Loucy (cell line): Measurements from ENCODE around the gene BFAR.

Experiments used
- H2AFZ ChIP-seq: fragments of 200-600 bp; sonication (generic); 2 replicates; pipeline ENCODE4 v1.6.0; 2016; ENCODE audit warnings: antibody characterized with exemption, mild to moderate bottlenecking, low read length, moderate library complexity
- H3F3A ChIP-seq: fragments of 200-600 bp; 2 replicates; pipeline ENCODE4 v1.6.0; 2016; ENCODE audit warnings: antibody characterized with exemption, low read depth, mild to moderate bottlenecking
- H3K27me3 ChIP-seq: fragments of 200-600 bp; sonication (generic); 2 replicates; pipeline ENCODE4 v1.6.1; 2014; ENCODE audit warnings: low read length, mild to moderate bottlenecking; ENCODE audit not compliant: insufficient read depth, poor library complexity, severe bottlenecking
- H3K36me3 ChIP-seq: fragments of 200-600 bp; sonication (generic); 2 replicates; pipeline ENCODE4 v1.6.1; 2016; ENCODE audit warnings: low read length; ENCODE audit not compliant: insufficient read depth
- H3K4me1 ChIP-seq: fragments of 200-600 bp; sonication (generic); 2 replicates; pipeline ENCODE4 v1.5.1; 2014; ENCODE audit warnings: low read length, mild to moderate bottlenecking; ENCODE audit not compliant: insufficient read depth, poor library complexity, severe bottlenecking
- H3K4me2 ChIP-seq: fragments of 200-600 bp; sonication (generic); 2 replicates; pipeline ENCODE4 v1.6.0; 2014; ENCODE audit warnings: antibody characterized with exemption, low read length, low read depth, mild to moderate bottlenecking; ENCODE audit not compliant: poor library complexity, severe bottlenecking
- H3K4me3 ChIP-seq: fragments of 200-600 bp; sonication (generic); 2 replicates; pipeline ENCODE4 v1.5.1; 2014; ENCODE audit warnings: low read length, mild to moderate bottlenecking, mixed read lengths; ENCODE audit not compliant: poor library complexity, severe bottlenecking
- H3K79me2 ChIP-seq: fragments of 200-600 bp; sonication (generic); 2 replicates; pipeline ENCODE4 v1.6.1; 2014; ENCODE audit warnings: low read length; ENCODE audit not compliant: insufficient read depth
- H3K9ac ChIP-seq: fragments of 200-600 bp; sonication (generic); 2 replicates; pipeline ENCODE4 v1.6.0; 2014; ENCODE audit warnings: mild to moderate bottlenecking, low read depth, low read length, moderate library complexity; ENCODE audit not compliant: poor library complexity, severe bottlenecking
- H3K9me2 ChIP-seq: fragments of 200-600 bp; sonication (generic); replicated peaks from 2 replicates; pipeline ENCODE4 v1.6.1; 2016; ENCODE audit warnings: low read depth, low read length, mixed read lengths
- H3K9me3 ChIP-seq: fragments of 200-600 bp; sonication (generic); 2 replicates; pipeline ENCODE4 v1.6.1; 2014; ENCODE audit warnings: mild to moderate bottlenecking, antibody characterized with exemption, low read length, low read depth; ENCODE audit not compliant: insufficient read depth
- H4K20me1 ChIP-seq: fragments of 200-600 bp; sonication (generic); 2 replicates; pipeline ENCODE4 v1.6.0; 2014; ENCODE audit warnings: antibody characterized with exemption, low read length, mild to moderate bottlenecking; ENCODE audit not compliant: insufficient read depth, poor library complexity, severe bottlenecking
- CTCF ChIP-seq: fragments of 200-600 bp; sonication (generic); conservative IDR thresholded peaks from 2 replicates; pipeline ENCODE4 v1.5.1; 2014; ENCODE audit warnings: mild to moderate bottlenecking, antibody characterized with exemption, low read length
- EZH2phosphoT487 ChIP-seq: fragments of 200-600 bp; IDR thresholded peaks from 2 replicates; pipeline ENCODE4 v1.6.1; 2018; ENCODE audit warnings: antibody characterized with exemption, mild to moderate bottlenecking, moderate library complexity, borderline replicate concordance

BFAR gene

DNA sequence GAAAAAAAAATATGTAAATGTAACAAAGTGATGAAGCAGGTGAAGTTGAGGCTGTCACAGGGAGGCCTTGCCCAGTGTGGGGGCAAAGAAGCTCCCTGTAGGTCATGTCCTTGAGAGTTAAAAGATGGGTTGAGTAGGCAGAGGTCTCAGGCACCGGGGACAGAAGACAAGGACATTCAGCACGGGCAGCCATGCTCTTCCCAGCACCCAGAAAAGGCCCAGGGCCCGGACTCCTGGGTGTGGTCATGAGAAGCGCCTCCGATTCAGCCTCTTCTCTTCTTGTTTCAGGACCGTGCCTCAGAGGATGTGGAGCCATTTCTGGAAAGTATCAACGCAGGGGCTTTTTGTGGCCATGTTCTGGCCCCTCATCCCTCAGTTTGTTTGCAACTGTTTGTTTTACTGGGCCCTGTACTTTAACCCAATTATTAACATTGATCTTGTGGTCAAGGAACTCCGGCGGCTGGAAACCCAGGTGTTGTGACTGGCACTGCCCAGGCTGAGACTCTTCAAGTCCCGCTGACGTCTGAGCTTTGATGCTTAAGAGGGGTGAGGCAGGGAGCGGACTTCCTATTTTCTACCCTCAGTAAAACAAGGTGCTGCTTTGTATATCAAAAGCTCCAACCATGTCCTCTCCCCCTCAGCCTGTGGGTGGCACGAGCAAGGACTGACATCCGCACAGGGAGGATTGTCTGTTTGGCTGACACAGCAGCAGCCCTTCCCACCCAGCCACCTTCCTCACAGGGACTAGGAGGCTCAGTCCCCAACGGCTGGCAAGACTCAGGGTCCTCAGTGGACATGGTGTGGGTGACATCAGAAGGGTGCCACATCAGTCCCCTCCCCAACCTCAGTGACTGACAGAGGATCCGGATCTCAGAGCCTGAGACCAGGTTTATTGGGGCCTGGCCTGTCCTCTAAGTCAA is 34.9 kb downstream of the BFAR start:
- Histone ChIP-seq H3K27me3 (no peaks in the 10 kb centered on the region), H3K36me3 (peaks cover 23% of the 10 kb centered on the region; the same call in 1 of the 2 replicates), H3K79me2 (no peaks in the 10 kb centered on the region), H3K9me3 (no peaks in the 10 kb centered on the region), H3K4me3 (no peak overlapping the region), H2AFZ (no peak overlapping the region), H3K9ac (no peak overlapping the region), H4K20me1 (no peaks in the 10 kb centered on the region), H3K4me1 (no peaks in the 10 kb centered on the region), H3F3A (no peaks in the 10 kb centered on the region), H3K9me2 (no peaks in the 10 kb centered on the region), H3K4me2 (no peak overlapping the region)
- TF ChIP-seq EZH2phosphoT487 = no peak
- TF ChIP-seq CTCF = no peak

DNA sequence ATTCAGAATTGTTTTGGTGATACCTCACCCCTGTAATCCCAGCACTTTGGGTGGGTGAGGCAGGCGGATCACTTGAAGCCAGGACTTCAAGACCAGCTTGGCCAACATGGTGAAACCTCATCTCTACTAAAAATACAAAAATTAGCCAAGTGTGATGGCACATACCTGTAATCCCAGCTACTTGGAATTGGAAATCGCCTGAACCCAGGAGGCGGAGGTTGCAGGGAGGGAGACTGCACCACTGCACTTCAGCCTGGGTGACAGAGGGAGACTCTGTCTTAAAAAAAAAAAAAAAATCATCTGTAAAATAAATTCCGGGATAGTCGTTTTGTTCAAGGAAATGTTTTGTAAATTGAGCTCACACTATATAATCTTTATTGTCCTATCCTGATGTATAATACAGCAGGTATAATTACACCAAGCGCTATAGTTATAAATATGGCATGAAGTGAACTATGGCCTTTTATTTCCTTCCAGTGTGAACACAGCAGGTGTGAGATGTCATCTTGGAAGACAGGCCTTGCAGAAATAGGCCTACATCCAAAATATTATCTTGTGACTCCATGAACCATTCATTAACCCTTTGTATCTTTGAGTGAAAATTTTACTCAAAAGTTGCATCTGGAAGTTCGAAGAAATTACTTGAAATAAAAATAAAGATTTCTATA is 35.9 kb downstream of the BFAR start:
- Histone ChIP-seq H3K27me3 (no peaks in the 10 kb centered on the region), H3K9me3 (no peaks in the 10 kb centered on the region), H3K36me3 (peaks cover 19% of the 10 kb centered on the region; the same call in 1 of the 2 replicates), H3K9ac (no peak overlapping the region), H3K4me3 (no peak overlapping the region), H4K20me1 (no peaks in the 10 kb centered on the region), H3K4me2 (no peak overlapping the region), H3K4me1 (no peaks in the 10 kb centered on the region), H2AFZ (no peak overlapping the region), H3K9me2 (no peaks in the 10 kb centered on the region), H3F3A (no peaks in the 10 kb centered on the region), H3K79me2 (no peaks in the 10 kb centered on the region)
- TF ChIP-seq CTCF = no peak

GRCh38 chr16:14669776-14670175 is 37.0 kb downstream of the BFAR start:
- Histone ChIP-seq H3K4me1 (no peaks in the 10 kb centered on the region), H4K20me1 (no peaks in the 10 kb centered on the region), H3K9ac (no peak overlapping the region), H3K9me3 (no peaks in the 10 kb centered on the region), H3K4me2 (no peak overlapping the region), H3F3A (no peaks in the 10 kb centered on the region), H3K9me2 (no peaks in the 10 kb centered on the region), H3K79me2 (no peaks in the 10 kb centered on the region), H3K36me3 (peaks cover 17% of the 10 kb centered on the region; the same call in 1 of the 2 replicates), H3K27me3 (no peaks in the 10 kb centered on the region), H2AFZ (no peak overlapping the region), H3K4me3 (no peak overlapping the region)
- TF ChIP-seq EZH2phosphoT487 (no peak), CTCF (no peak)
